OCI-LY1 (cell line): ENCODE measurements around the gene HTRA3.

Source experiments
- H2AFZ ChIP-seq: fragments of 200-600 bp; sonication (generic), shearing (Covaris generic); 2 replicates; pipeline ENCODE4 v1.6.0; 2014; ENCODE audit warnings: antibody characterized with exemption, mild to moderate bottlenecking, low read length
- H3F3A ChIP-seq: fragments of 200-600 bp; sonication (generic), shearing (Covaris generic); 2 replicates; pipeline ENCODE4 v1.6.0; 2014; ENCODE audit warnings: mild to moderate bottlenecking, antibody characterized with exemption, low read length, moderate library complexity; ENCODE audit not compliant: insufficient read depth
- H3K27ac ChIP-seq: fragments of 200-600 bp; sonication (generic); 2 replicates; pipeline ENCODE4 v1.5.1; 2014; ENCODE audit warnings: low read length, mixed run types, mild to moderate bottlenecking, low read depth; ENCODE audit not compliant: poor library complexity, severe bottlenecking
- H3K27me3 ChIP-seq: fragments of 200-600 bp; sonication (generic); 2 replicates; pipeline ENCODE4 v1.6.0; 2014; ENCODE audit warnings: antibody characterized with exemption, mild to moderate bottlenecking, low read length, moderate library complexity; ENCODE audit not compliant: insufficient read depth
- H3K36me3 ChIP-seq: fragments of 200-600 bp; sonication (generic); 2 replicates; pipeline ENCODE4 v1.6.1; 2014; ENCODE audit warnings: mild to moderate bottlenecking, antibody characterized with exemption, low read length, moderate library complexity, mixed read lengths; ENCODE audit not compliant: insufficient read depth
- H3K4me1 ChIP-seq: fragments of 200-600 bp; sonication (generic); 2 replicates; pipeline ENCODE4 v1.5.1; 2014; ENCODE audit warnings: mild to moderate bottlenecking, low read length, moderate library complexity; ENCODE audit not compliant: insufficient read depth, severe bottlenecking
- H3K4me2 ChIP-seq: fragments of 200-600 bp; sonication (generic), shearing (Covaris generic); 2 replicates; pipeline ENCODE4 v1.6.1; 2014; ENCODE audit warnings: low read length
- H3K4me3 ChIP-seq: fragments of 200-600 bp; sonication (generic); 2 replicates; pipeline ENCODE4 v1.5.1; 2014; ENCODE audit warnings: low read length, low read depth, mild to moderate bottlenecking, mixed read lengths; ENCODE audit not compliant: poor library complexity, severe bottlenecking
- H3K79me2 ChIP-seq: fragments of 200-600 bp; shearing (Covaris generic); 2 replicates; pipeline ENCODE4 v1.6.1; 2016; ENCODE audit warnings: mixed run types, low read length, mixed read lengths; ENCODE audit not compliant: insufficient read depth
- H3K9ac ChIP-seq: fragments of 200-600 bp; sonication (generic), shearing (Covaris generic); 2 replicates; pipeline ENCODE4 v1.6.1; 2014; ENCODE audit warnings: mild to moderate bottlenecking, low read length, mixed read lengths
- H3K9me2 ChIP-seq: fragments of 200-600 bp; sonication (generic), shearing (Covaris generic); 2 replicates; pipeline ENCODE4 v1.6.1; 2014; ENCODE audit warnings: low read depth, mild to moderate bottlenecking, low read length, mixed read lengths
- H3K9me3 ChIP-seq: fragments of 200-600 bp; shearing (Covaris generic); 2 replicates; pipeline ENCODE4 v1.6.1; 2014; ENCODE audit warnings: low read length, mixed read lengths
- H4K20me1 ChIP-seq: fragments of 200-600 bp; sonication (generic), shearing (Covaris generic); 2 replicates; pipeline ENCODE4 v1.6.0; 2016; ENCODE audit warnings: mild to moderate bottlenecking, low read length; ENCODE audit not compliant: insufficient read depth
- CTCF ChIP-seq: fragments of 200-600 bp; sonication (generic), shearing (Covaris generic); IDR thresholded peaks from 2 replicates; pipeline ENCODE4 v1.5.1; 2017; ENCODE audit warnings: mild to moderate bottlenecking, antibody characterized with exemption, low read length, moderate library complexity, mixed read lengths
- EZH2 ChIP-seq: fragments of 200-600 bp; sonication (generic), shearing (Covaris generic); IDR thresholded peaks from 2 replicates; pipeline ENCODE4 v1.8.0; 2017; ENCODE audit warnings: borderline replicate concordance, mixed run types, mild to moderate bottlenecking, antibody characterized with exemption, low read length, moderate library complexity, mixed read lengths

The HTRA3 gene

DNA sequence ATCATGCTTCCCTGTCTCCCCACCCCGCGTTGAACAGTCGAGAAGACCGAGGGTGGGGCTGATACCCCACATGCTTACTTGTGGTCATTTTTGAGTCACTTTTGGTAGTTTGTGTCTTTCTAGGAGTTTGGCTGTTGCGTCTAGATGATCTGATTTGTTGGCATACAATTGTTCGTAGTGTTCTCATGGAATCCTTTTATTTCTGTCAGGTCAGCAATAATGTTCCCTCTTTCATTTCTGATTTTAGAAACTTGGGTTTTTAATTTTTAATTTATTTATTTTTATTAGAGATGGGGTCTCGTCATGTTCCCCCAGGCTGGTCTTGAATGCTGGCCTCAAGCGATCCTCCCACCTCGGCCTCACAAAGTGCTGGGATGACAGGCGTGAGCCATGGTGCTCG, 39.5 kb upstream of the HTRA3 start:
- Histone ChIP-seq H3K9me2 (no peaks in the 10 kb centered on the region), H4K20me1 (no peaks in the 10 kb centered on the region), H3K9me3 (no peaks in the 10 kb centered on the region), H3K9ac (peak overlapping the region; percentile 85), H3K4me2 (peak overlapping the region; percentile 82), H3F3A (no peaks in the 10 kb centered on the region), H3K4me3 (peak overlapping the region; percentile 81), H3K27me3 (no peaks in the 10 kb centered on the region), H3K4me1 (peaks cover 50% of the 10 kb centered on the region), H3K79me2 (peaks cover 18% of the 10 kb centered on the region), H3K27ac (peak overlapping the region; percentile 98), H3K36me3 (peaks cover 36% of the 10 kb centered on the region), H2AFZ (no peak overlapping the region)
- TF ChIP-seq CTCF = no peak
- no peak for TF ChIP-seq EZH2

- Histone ChIP-seq H3K9me2 (no peaks in the 10 kb centered on the region), H3K4me3 (peak overlapping the region; percentile 81), H3K9me3 (no peaks in the 10 kb centered on the region), H3K27ac (peak overlapping the region; percentile 98), H2AFZ (no peak overlapping the region), H3K36me3 (peaks cover 44% of the 10 kb centered on the region), H3K79me2 (peaks cover 18% of the 10 kb centered on the region), H3K9ac (peak overlapping the region; percentile 85; the same call in 1 of the 2 replicates), H3K4me2 (peak overlapping the region; percentile 82), H3K27me3 (no peaks in the 10 kb centered on the region), H3F3A (no peaks in the 10 kb centered on the region), H3K4me1 (peaks cover 59% of the 10 kb centered on the region), H4K20me1 (no peaks in the 10 kb centered on the region)
- TF ChIP-seq EZH2 (no peak), CTCF (no peak)
These were observed 38.7 kb upstream of the HTRA3 start for GRCh38 chr4:8230891-8231290.

- Histone ChIP-seq H3K4me3 (peak overlapping the region; percentile 81), H3F3A (no peaks in the 10 kb centered on the region), H3K27me3 (no peaks in the 10 kb centered on the region), H3K9me3 (no peaks in the 10 kb centered on the region), H2AFZ (no peak overlapping the region), H3K4me2 (peak overlapping the region; percentile 82), H3K4me1 (peaks cover 66% of the 10 kb centered on the region), H3K79me2 (peaks cover 18% of the 10 kb centered on the region), H3K36me3 (peaks cover 52% of the 10 kb centered on the region), H3K9me2 (no peaks in the 10 kb centered on the region), H3K27ac (peak overlapping the region; percentile 98), H3K9ac (peak overlapping the region; percentile 85; the same call in 1 of the 2 replicates), H4K20me1 (no peaks in the 10 kb centered on the region)
- no peak for TF ChIP-seq CTCF
- no peak for TF ChIP-seq EZH2
These were observed 38.0 kb upstream of the HTRA3 start for GRCh38 chr4:8231551-8232049.
